AG04449 (cell line): ENCODE measurements around the gene MEF2C.

Experiments used
- CTCF ChIA-PET: fragments of 350-600 bp; formaldehyde crosslinking; extraction: SDS; loops from one replicate; lab custom pipeline; 2021; ENCODE audit warnings: antibody characterized with exemption; lab: Yijun Ruan, JAX
- POLR2A ChIA-PET: fragments of 400-600, 350-600 bp; formaldehyde crosslinking; extraction: SDS; loops from one replicate; lab custom pipeline; 2020; ENCODE audit warnings: antibody characterized with exemption, inconsistent platforms; lab: Yijun Ruan, JAX
- DNase-seq: peaks from one replicate; pipeline ENCODE4 v3.0.0-alpha.2; 2010; ENCODE audit warnings: low read depth, low spot score
- H3K4me3 ChIP-seq: 2 replicates; pipeline ENCODE4 v1.5.1; 2011; ENCODE audit warnings: low read depth, mild to moderate bottlenecking, control low read depth, low read length
- CTCF ChIP-seq: IDR thresholded peaks from one replicate; pipeline ENCODE4 v1.5.1; 2011; ENCODE audit warnings: mild to moderate bottlenecking, moderate library complexity, low read length, control low read depth, inconsistent platforms; ENCODE audit not compliant: insufficient read depth; ENCODE audit errors: missing control alignments

The MEF2C gene

DNA sequence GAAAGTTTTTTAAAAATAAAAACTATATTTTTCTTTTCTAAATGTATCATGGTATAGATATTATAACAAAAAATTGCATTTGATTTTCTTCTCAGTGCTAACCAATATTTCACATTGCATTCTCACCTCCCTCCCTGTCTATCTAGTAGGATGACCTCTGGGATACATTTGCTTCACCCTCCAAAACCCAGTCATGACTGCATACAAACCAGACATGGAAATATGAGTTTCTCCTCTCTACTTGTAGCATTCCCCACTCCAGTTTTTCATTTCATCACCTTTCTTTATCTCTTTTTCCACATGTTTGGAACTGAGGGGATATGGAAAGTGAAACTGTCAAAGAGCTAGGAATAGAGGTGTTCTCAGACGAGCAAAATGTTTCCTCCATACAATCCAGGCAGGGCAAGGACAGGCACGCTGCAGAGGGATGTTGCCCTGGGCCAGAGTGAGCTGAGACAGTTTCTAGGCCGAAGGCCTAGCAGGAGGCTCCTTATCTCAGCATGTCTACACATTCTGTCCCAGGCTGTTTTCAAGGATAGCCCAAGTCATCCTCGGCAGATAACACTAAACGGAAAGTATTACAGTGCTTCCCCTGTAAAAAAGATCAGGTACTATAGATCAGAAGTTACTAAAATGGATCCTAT lies 46.7 kb downstream of the MEF2C start:
- CTCF ChIA-PET, result no interaction called here
- POLR2A ChIA-PET, result no interaction called here
- no peak for DNase-seq
- no peak overlapping the region for H3K4me3 ChIP-seq
- no peak for TF ChIP-seq CTCF

GRCh38 chr5:88834499-88834898 lies 48.5 kb downstream of the MEF2C start:
- H3K4me3 ChIP-seq, result no peak overlapping the region
- ChIA-PET POLR2A (no interaction called here), CTCF (no interaction called here)
- TF ChIP-seq CTCF, result no peak
- no peak for DNase-seq

GRCh38 chr5:88834131-88834462 lies 48.9 kb downstream of the MEF2C start:
- ChIA-PET POLR2A (no interaction called here), CTCF (no interaction called here)
- no peak for DNase-seq
- no peak for TF ChIP-seq CTCF
- no peak overlapping the region for H3K4me3 ChIP-seq

DNA sequence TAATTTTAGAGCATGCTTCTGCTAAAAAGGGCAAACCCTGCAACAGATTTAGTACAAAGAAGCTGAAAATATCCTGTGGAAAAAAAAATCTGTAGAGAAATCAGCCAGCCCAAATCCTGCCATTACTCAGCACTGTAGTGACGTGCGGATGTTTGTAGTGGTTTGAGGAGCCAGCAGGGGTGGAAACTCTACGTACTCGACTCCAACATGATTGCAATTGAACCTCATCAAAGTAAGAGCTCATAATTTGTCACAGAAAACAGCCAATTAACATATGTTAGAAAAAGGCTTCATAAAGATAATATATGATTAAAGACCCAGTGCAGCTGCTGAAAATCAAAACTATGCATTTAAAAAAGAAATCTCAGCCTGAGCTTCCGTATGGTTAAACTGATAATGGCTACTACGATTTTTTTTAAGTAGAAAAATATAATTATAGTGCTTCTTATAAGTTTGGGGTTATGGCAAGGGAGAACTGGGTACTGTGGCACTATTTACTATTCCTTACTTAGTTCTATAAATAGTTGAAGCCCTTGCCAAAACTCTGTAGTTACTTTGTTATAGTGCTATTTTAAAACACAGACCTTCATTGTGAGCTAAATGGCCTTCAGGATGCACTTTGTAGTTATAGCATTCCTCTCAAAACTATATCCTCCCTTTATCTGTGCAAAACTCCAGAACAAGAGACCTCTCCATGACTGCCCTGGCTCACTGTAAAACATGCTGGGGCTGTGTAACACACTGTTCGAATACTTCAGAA lies 49.4 kb downstream of the MEF2C start:
- ChIA-PET POLR2A (no interaction called here), CTCF (no interaction called here)
- no peak for TF ChIP-seq CTCF
- no peak overlapping the region for H3K4me3 ChIP-seq
- DNase-seq, result no peak

GRCh38 chr5:88831816-88832215 lies 51.2 kb downstream of the MEF2C start:
- POLR2A ChIA-PET, result no interaction called here
- CTCF ChIA-PET, result no interaction called here
- no peak for TF ChIP-seq CTCF
- no peak for DNase-seq
- no peak overlapping the region for H3K4me3 ChIP-seq

- ChIA-PET POLR2A (no interaction called here), CTCF (interaction anchor here (2.0 kb wide), 1 partner anchor 10 kb away, joined by 9 read pairs; no protein-coding TSS in a partner anchor)
- H3K4me3 ChIP-seq, result no peak overlapping the region
- DNase-seq, result no peak
- no peak for TF ChIP-seq CTCF
These were observed 52.4 kb downstream of the MEF2C start for GRCh38 chr5:88830567-88830966.
